GM20000 (cell line): Measurements from ENCODE around the gene NIPA2.

ENCODE experiments used
- DNase-seq: peaks from one replicate; pipeline ENCODE4 v3.0.0; 2012; ENCODE audit warnings: low spot score
- CTCF ChIP-seq: IDR thresholded peaks from 2 replicates; pipeline ENCODE4 v1.5.1; 2012; ENCODE audit warnings: mild to moderate bottlenecking, control low read depth; ENCODE audit errors: extremely low read depth, missing control alignments

Gene NIPA2

GRCh38 chr15:22912256-22912655 is 73.8 kb downstream of the NIPA2 start:
- DNase-seq: no peak

DNA sequence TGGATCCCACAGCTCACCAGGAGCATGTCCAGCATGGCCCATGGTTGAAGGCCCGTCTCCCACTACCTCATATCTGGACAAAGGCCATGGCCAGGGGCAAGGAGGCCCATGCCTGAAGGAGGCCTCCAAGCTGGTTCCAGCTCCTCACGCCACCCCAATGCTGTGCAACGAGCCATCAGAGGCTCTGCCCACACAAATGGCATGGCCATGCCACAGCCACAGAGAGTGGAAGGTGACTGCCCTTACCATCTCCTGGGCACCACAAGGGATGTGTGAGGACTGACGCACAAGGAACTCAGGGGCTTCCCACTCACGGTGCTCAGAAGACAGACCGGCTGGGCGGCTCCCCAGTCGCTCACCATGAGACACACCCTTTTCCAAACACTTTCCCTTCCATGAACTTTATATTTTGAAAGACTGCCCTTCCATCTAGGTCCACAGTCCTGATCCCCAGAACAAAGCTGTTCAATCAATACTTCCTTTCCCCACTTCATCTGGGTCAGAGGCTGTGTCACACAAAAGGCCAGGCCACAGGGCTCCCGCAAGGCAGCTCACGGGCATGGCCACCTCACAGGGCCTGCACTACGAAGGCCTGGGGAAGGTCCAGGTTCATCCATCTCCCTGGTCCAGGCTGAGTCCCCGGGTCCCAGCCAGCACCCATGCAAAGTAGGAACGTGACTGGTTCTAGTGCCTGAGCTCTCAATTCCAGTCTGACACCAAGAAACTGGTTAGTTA is 75.3 kb downstream of the NIPA2 start:
- no peak for TF ChIP-seq CTCF
- no peak for DNase-seq

More at GRCh38 chr15:22912256-22912655, 73.8 kb downstream of the NIPA2 start:
- no peak for TF ChIP-seq CTCF

GRCh38 chr15:22915866-22916515 is 77.5 kb downstream of the NIPA2 start:
- TF ChIP-seq CTCF: no peak
- DNase-seq: no peak

DNA sequence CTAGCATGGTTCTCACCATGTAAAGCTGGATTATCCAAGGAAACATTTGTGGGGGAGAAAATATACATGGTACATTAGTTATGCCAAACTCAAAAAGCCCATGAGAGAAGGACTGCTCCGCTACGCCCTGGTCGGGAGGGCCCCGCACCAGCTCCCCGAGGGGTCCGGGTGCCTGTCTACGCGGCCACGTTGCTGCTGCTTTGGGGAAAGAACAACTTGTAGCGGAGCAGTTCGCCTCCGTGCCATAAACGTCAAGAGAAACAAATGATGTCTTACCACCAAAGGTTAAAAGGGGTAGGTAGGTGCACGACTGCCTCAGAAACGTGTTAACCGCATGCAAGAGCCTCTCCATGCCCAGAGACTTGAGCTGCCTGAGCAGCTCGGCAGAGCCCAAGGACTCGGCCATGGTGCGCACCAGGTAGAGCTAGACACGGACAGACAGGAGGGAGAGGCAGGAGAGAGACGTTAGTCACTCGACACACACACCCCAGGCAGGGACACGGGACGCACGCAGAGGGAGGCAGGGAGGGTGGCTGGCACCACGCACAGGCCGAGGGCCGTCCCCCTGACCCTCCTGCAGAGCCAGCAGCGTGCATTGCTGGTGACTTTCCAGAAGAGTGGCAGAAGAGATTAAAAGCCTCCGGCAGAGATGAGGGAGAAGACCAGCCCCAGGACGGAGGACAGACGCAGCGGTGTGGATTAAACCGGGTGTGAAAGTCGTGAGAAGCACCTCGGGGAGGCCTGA is 78.3 kb downstream of the NIPA2 start:
- no peak for TF ChIP-seq CTCF
- DNase-seq: no peak

DNA sequence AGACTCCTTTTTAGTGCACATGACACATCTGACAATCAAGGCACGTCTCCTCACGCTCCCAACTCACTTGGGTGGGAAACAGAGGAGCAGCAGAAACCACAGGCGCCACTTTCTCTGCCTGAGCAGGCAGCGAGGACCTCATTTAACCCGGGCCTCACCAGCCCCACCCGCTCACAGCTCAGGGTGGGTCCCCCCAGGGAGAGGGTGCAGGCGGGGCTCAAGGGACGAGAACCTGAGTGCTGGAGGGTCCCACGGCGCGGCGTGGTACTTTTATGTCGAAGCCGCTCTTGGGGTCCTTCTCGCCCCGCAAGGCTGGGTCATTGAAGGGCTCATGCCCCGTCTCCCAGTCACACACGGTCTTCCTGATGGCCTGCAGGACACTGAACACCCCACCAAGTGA is 79.1 kb downstream of the NIPA2 start:
- TF ChIP-seq CTCF: no peak
- no peak for DNase-seq
